Subcutaneous adipose tissue (tissue), 4 donors: Measurements from ENCODE around the gene CEMIP. TPM values are rescaled to one million over a fixed set of nuclear protein-coding genes. Genes with fewer than 3 reads are reported as not detected.

Experiments
- total RNA-seq, 4 donors: library from RNA; depleted of rRNA; stranded (reverse); fragments of >200 nt; gene quantifications; one replicate each; pipeline ENCODE4 v1.1.0, GENCODE V29; 2016
- TF ChIP-seq, protein P1 (sequence below): fragments of 450-650 bp; IDR thresholded peaks from one replicate; pipeline ENCODE4 v1.5.1; 2016; ENCODE audit warnings: low read depth, mild to moderate bottlenecking, control low read depth, antibody characterized with exemption, moderate library complexity

CEMIP gene
- total RNA-seq, 4 donors from 2014 or later: 0.17 TPM; not detected in 3

DNA sequence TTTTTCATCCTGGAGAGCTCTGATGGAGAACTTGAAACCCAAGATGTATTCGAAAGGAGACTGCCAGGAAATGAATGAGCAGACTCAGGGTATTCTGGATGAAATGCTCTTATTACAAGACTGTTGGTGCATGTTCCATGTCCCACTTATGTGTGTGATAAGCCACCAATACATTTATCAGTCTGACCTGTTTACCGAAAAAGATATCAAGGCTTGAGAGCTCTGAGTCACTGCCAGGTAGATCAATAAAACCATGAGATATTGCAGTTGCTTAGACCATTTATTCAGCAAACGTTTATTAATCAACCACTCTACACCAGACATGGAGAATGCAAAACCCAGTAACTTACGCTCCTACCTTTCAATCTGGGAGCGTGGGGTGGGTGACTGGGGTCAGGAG is 17.2 kb downstream of the CEMIP start:
- TF ChIP-seq, protein P1, sequence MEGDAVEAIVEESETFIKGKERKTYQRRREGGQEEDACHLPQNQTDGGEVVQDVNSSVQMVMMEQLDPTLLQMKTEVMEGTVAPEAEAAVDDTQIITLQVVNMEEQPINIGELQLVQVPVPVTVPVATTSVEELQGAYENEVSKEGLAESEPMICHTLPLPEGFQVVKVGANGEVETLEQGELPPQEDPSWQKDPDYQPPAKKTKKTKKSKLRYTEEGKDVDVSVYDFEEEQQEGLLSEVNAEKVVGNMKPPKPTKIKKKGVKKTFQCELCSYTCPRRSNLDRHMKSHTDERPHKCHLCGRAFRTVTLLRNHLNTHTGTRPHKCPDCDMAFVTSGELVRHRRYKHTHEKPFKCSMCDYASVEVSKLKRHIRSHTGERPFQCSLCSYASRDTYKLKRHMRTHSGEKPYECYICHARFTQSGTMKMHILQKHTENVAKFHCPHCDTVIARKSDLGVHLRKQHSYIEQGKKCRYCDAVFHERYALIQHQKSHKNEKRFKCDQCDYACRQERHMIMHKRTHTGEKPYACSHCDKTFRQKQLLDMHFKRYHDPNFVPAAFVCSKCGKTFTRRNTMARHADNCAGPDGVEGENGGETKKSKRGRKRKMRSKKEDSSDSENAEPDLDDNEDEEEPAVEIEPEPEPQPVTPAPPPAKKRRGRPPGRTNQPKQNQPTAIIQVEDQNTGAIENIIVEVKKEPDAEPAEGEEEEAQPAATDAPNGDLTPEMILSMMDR: no peak

DNA sequence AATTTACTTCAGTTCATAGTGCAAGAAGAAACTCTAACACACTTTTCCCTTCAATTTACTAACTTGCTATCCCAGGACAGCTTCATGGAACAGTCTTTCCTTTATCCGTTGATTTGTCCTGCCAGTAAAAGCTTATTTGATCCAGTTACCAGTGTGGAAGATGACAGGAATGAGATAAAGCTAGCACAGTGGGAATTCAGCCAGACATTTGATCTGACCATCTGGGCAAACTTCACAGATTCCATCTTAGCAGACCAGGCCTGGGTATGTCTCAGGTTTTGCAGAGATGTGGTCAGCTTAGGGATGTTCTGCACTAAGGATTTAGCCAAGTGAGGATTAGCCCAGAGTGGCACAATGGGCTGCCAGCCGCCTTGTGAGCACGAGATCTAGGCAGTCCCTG is 19.7 kb downstream of the CEMIP start:
- TF ChIP-seq, protein P1: no peak

DNA sequence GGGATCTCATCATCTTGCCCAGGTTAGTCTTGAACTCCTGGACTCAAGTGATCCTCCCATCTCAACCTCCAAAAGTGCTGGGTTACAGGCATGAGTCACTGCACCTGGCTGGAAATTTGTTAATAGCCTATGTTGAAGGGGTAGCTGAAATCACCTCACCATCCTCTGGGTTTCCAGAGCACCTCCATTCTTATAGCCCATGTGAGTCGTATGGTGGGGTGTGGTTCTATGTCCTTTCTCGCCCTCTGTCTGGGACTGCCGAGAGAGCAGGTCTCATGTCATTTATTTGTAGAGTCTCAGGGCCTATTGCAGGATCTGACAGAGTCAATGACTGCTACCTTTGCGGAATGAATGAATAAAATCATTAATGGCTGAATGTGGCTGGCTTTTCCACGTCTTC is 20.9 kb downstream of the CEMIP start:
- TF ChIP-seq, protein P1: no peak

GRCh38 chr15:80801891-80802680 is 22.9 kb downstream of the CEMIP start:
- TF ChIP-seq, protein P1: no peak

DNA sequence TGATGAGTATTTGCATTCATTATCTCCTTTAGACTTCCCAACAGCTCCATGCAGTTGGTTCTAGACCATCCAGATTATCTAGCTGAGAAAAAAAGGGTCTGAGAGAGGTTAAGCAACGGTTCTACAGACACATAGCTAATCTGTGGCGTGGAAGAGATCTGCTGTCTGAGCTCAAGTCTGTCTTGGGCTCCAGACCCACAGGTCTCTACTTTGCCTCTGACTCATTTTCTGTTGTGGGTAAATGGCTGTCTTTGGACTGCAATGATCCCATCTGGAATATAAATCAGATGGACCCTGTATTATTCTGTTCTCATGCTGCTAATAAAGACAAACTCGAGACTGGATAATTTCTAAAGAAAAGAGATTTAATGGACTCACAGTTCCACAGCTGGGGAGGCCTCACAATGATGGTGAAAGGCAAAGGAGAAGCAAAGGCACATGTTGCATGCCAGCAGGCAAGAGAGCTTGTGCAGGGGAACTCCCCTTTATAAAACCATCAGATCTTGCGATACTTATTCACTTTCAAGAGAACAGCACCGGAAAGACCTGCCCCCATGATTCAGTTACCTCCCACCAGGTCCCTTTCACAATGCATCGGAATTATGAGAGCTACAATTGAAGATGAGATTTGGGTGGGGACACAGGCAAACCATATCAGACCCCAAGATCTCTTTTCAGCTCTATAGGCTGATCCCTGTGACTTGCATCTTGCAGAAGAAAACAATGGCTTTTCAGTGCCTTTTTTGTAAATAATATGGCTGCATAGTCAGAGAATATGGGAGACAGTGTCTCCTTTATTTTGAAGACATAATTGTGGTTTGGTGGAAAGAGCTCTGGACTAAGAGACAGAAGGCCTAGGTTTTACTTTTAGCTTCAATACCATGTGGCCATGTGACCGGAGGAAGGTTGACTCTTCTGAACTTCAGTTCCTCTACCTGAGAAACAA is 24.7 kb downstream of the CEMIP start:
- TF ChIP-seq, protein P1: no peak

DNA sequence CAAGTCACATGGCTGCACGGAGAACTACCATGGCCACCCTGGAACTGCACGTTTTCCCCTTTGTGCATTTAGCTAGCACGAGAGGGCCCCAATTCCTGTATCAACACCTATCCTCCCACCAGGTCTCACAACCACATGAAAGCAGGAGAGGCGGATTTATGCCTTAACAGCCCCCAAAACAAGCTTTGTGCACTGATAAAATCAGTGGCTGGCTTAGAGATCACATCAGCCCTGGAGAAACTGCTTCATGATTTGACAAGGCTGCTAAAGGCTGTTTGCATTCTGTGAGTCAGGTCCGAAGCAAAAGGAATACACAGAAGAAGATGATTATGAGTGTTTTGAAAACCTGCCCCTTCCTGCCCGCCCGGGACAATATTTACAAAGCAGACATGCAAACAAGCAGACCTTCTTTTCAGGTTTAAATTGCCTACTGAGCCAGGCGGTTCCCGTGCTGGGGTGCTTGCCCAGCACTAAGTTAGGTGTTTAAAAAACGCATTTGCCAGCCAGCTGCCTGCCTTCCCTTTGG is 25.9 kb downstream of the CEMIP start:
- TF ChIP-seq, protein P1: no peak
